GM18861 (cell line): ENCODE measurements around the gene LSAMP.

ENCODE experiments used
- ATAC-seq: cut with Tn5 transposase; IDR thresholded peaks from one replicate; pipeline ENCODE4 v1.9.1; 2021; ENCODE audit not compliant: unreplicated experiment

The LSAMP gene

DNA sequence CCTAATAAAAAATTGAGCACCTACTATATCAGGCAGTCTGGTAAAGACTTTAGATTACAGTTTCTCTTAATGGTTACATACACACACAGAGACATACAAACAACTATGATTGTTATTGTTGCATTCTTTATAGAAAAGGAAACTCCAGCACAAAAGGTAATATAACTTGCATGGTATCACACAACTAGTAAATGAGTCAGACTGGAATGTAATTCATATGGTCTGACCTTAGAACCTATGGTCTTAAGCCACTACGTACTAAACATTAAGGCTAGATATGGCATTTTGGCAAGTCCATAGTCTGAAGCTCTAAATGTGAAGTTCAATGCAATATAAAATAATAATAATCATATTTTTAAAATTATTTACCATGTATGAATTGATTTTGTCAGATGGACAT lies 380.6 kb downstream of the LSAMP start:
- ATAC-seq, result no peak

DNA sequence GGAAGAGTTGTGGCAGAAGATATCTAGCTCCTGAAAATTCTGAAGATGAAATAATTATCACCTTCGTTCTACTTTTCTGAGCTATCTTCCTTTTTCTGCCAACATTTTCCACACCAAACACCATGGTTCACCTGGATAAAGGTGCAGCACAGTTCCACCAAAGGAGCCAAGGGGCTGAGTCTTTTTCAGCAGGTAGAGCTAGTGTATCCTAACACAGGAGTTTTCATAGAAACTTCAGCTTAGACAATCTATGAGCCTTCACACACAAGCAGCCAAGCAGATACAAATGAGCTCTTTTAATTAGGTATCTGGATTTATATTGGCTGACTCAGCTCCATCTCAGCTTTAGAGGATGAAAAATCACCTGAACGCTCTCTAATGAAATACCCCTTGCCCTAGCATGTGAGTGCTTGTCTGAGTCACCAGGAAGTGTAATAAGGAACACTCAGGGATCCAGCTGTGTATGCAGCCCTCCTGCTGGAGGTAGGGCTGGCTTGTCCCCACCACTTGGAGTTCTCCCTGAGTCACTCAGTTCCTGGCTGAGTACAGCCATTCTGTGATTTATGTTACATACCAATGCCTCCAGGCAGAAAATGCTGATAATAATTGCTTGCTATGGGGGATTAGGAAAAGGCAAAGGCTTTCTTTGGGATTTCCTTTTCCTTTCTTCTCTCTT lies 385.7 kb downstream of the LSAMP start:
- no peak for ATAC-seq

GRCh38 chr3:116058844-116059243 lies 386.4 kb downstream of the LSAMP start:
- no peak for ATAC-seq

DNA sequence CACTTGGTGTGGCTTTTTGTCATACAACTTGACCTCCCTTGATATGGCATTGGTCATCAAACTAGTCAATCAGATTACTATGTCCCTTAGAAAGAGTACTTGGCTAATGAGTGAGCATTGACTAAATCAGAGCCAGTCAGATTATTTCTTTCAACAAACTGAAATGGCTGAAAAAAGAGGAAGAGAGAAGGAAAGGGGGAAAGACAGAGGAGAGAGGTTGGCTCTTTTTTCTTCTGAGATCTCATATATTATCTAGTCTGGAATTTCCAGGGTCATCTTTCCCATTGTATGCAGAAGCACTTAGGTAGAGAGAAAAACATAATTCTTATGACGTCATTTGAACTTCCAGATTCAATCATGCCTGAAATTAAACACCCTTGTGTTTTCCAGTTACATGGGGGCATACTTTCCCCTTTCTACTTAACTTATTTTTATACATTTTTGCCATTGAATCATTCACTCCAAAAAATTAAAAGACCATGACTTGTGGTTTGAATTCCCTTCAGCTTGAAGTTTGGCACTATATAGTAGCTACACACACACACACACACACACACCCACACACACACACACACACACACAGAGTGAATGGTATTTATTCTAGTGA lies 387.8 kb downstream of the LSAMP start:
- ATAC-seq, result peak; percentile 37

- peak; percentile 95 for ATAC-seq
Observed at GRCh38 chr3:116056280-116056679, 389.0 kb downstream of the LSAMP start.

DNA sequence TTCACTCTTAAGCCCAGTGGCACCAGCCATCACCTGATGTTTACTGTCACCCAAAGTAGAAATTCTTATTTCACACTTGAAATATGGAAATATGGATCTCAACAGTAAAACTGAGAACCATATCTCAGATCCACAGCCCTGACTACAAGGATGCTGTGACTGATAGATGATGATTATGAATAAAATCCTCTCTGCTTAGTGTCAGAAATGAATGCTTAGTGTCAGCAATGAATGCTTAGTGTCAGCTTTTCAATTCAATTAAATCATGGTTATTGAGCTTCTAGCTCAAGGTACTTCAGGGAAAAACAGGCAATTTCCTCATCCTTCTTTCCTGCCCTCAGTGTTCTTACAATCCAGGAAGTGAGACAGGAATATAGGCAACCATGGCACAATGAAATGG lies 392.3 kb downstream of the LSAMP start:
- ATAC-seq, result no peak

DNA sequence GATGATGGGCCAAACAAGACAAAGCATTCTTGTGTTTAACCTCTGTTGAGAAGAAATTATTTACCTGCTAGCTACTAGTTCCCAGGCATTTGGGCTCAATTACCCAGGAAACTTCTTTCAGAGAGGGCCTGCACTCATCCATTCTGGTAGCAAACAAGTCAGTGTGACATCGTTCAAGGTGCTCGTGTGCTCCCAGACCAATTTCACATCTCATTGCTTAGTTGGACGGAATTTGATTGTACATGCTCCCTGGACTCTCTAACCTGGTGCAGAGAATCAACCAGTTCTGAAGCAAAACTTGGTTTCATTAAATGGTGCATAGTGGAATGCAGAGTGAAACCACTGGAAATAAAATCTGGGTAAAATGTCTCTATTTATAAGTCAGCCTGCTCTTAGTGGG lies 392.7 kb downstream of the LSAMP start:
- ATAC-seq, result no peak

DNA sequence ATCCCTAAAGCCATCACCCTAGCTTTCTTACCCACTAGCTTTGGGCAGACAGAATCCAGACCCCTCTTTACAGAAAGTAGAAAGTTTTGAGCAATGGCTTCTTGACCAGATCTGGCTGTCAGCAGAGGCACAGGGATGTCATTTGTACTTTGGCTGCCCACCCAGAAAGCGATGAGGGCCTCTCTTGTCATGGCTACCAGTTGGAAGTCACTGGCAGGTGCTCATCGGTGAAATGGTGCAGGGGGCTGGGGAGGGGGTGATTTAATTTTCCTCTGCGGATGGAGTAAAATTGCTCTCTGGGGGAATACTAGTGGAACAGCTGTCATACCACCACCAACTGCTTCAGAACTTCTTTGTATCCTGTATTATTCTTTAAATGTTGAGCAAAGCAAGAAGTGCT lies 393.7 kb downstream of the LSAMP start:
- ATAC-seq, result no peak

GRCh38 chr3:116051040-116051439 lies 394.2 kb downstream of the LSAMP start:
- no peak for ATAC-seq

GRCh38 chr3:116050311-116050915 lies 394.9 kb downstream of the LSAMP start:
- ATAC-seq, result no peak

DNA sequence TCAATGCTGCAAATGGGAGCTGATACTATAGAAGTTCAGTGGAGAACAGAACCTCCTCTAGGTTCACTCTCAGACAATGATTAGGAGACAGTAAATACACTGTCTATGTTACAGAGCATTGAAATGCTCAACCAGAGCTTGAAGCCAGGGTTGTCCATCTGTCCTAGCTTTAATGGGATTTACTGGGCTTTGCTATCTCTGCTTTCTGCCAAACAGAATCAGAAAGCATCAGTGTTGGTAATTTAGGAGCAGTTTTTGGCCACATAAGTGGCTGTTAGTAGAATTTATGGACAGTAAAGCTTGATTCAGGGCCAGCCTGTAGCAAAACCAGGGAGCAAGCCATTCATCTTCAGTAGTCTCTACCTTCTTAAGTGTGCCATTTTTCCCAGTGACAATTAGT lies 396.3 kb downstream of the LSAMP start:
- ATAC-seq, result no peak

DNA sequence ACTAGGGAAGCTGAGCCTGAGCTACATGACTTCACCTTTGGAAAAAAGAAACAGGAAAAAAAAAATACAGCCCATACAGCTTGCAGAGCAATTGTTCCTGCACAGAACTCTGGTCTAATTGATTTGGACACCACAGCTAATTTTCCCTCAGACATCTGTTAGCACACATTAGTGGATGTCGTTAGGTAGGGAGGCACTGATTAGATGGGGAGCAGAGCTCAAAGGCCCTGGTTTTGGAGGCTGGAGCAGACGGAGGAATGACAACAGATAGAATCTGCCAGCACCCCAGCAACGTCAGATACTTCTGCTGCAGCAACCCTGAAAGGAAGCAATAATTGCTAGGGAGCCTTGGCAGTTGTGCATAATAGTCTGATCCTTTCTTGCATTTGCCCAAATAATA lies 398.9 kb downstream of the LSAMP start:
- ATAC-seq, result no peak

DNA sequence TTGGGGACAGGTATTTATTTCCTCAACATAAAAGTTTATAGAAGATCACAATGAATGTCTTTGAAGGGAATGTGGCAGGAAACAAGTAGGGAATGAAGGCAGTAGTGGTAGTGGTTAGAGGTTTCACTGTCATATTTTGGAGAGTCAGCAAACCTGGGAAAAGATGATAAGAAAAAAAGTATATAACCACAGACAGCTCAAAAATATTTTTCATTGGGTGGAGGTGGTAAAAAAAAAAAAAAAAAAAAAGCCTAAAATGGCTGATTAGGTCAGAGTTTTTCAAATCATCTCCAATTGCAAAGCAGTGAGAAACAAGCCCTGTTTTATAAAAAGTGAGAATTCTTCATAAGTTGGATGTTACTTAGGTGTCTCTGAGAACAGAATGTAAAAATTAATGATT lies 400.0 kb downstream of the LSAMP start:
- no peak for ATAC-seq

GRCh38 chr3:116040152-116040551 lies 405.1 kb downstream of the LSAMP start:
- no peak for ATAC-seq

GRCh38 chr3:116039651-116039985 lies 405.7 kb downstream of the LSAMP start:
- no peak for ATAC-seq

DNA sequence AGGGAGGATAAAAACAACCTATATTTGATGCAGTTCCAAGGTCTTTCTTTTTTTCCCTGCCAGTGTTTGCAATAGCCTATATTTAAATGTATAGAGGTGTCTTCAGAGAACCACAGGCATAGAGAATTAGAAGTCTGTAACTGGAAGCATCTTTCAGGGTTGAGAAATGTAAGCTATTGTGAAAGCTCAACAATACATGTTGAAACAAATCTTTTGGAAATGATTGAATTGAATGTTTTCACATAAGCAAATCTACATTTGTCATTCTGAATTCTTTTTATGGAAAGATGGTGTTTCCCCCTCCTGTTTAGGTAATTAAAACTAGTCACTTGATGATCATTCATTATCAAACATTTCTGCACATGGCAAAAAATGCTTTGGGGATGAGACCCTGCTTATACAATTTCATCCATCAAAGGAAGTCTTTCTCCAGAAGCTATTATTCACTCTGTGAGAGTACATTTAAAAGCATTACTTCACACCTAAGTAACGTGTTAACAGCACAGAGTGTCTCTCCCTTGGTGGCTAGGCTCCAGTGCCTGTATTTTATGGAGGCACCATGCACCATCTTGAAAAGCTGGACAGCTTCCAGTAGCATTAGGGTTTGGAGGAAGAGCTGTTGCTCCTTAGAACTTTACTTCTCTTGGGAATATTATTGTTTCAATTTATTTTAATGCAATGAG lies 406.2 kb downstream of the LSAMP start:
- no peak for ATAC-seq

- ATAC-seq, result peak; percentile 97
Observed at GRCh38 chr3:116037954-116038911, 407.1 kb downstream of the LSAMP start.

DNA sequence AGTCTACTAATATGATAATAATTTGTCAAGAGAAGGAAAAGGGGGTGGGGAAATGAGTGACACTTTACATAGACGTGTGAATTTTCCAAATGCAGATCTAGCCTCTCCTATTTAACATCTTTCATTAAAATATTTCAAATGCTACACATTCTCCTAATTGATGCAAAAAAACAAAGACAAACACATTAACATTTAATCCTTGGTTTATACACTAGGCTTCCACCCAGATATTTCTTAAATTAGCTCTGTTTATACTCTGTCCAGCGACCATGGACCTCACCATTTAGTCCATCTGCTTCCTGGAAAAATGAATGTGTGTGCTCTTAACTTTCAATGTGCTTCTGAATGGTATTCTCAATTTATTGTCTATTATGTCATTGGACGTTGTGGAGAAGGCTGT lies 409.9 kb downstream of the LSAMP start:
- no peak for ATAC-seq

- ATAC-seq, result no peak
Observed at GRCh38 chr3:116034794-116035193, 410.5 kb downstream of the LSAMP start.

- ATAC-seq, result no peak
Observed at GRCh38 chr3:116034086-116034485, 411.2 kb downstream of the LSAMP start.

DNA sequence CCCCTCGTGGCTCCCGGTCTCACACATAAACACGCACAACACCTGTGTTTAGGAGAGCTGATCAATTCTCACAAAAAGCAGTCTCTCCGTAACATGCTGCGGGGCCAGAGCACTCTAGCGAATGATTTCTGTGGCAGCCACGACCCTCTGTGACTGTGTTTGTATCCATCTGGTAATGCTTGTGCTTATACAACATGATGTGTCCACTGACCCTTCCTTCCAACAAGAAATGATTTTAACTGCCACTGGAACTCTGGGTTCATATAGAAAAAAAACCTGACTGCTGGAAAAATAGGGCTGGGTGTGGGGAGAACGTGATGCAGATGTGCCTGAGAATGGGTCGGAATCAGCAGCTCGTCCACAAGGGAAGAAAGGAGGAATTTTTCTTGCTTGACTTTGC lies 411.8 kb downstream of the LSAMP start:
- no peak for ATAC-seq
